Endothelial cell of umbilical vein (primary cell): ENCODE measurements around the gene ALK.

Experiments used
- MYC ChIP-seq: IDR thresholded peaks from one replicate; pipeline ENCODE4 v1.6.1; 2011; ENCODE audit warnings: mild to moderate bottlenecking, low read depth, low read length
- POLR2AphosphoS5 ChIP-seq: IDR thresholded peaks from 2 replicates; pipeline ENCODE4 v1.6.1; 2012; ENCODE audit warnings: low read depth, mild to moderate bottlenecking, control low read depth, low read length, moderate library complexity; ENCODE audit not compliant: insufficient read depth
- TF ChIP-seq, protein P1 (sequence below), 2 donors: IDR thresholded peaks; 1 replicate in 1 of 2; 2 replicates in 1 of 2; pipeline ENCODE4 v1.5.1; 2011; ENCODE audit warnings: low read length in 2 of 2, mild to moderate bottlenecking in 2 of 2, moderate library complexity in 2 of 2, control low read depth in 1 of 2, inconsistent platforms in 1 of 2, low read depth in 1 of 2; ENCODE audit not compliant: insufficient read depth in 1 of 2; ENCODE audit errors: extremely low read depth in 1 of 2

DNA sequence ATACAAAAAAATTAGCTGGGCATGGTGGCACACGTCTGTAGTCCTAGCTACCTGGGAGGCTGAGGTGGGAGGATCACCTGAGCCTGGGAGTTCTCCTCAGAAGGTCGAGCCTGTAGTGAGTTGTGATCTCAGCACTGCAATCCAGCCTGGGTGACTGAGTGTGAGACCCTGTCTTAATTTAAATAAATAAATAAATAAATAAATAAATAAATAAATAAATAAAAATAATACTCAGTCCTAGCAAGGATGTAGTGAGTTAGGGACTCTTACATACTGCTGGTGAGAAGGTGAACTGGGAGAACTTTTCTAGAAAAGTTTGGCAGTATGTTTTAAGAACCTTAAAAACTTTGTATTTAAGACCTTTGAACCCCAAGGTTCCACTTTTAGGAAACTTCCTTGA, 576.1 kb downstream of the ALK start:
- no peak for TF ChIP-seq MYC
- no peak for TF ChIP-seq POLR2AphosphoS5
- TF ChIP-seq, protein P1, sequence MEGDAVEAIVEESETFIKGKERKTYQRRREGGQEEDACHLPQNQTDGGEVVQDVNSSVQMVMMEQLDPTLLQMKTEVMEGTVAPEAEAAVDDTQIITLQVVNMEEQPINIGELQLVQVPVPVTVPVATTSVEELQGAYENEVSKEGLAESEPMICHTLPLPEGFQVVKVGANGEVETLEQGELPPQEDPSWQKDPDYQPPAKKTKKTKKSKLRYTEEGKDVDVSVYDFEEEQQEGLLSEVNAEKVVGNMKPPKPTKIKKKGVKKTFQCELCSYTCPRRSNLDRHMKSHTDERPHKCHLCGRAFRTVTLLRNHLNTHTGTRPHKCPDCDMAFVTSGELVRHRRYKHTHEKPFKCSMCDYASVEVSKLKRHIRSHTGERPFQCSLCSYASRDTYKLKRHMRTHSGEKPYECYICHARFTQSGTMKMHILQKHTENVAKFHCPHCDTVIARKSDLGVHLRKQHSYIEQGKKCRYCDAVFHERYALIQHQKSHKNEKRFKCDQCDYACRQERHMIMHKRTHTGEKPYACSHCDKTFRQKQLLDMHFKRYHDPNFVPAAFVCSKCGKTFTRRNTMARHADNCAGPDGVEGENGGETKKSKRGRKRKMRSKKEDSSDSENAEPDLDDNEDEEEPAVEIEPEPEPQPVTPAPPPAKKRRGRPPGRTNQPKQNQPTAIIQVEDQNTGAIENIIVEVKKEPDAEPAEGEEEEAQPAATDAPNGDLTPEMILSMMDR (IDR thresholded peaks at IDR 0.05; ENCODE audit: extremely low read depth in 1 of 2, insufficient read depth in 1 of 2, low read depth in 1 of 2, low read length in 2 of 2) = no peak
